Ishikawa (cell line): Measurements from ENCODE around the gene AKAP1.

Experiments
- CEBPB ChIP-seq: IDR thresholded peaks from 2 replicates; pipeline ENCODE4 v1.6.1; 2012
- CREB1 ChIP-seq: IDR thresholded peaks from 2 replicates; pipeline ENCODE4 v1.6.1; 2012; ENCODE audit warnings: low read depth
- EGR1 ChIP-seq: IDR thresholded peaks from 2 replicates; pipeline ENCODE4 v1.6.1; 2012
- EP300 ChIP-seq: IDR thresholded peaks from 2 replicates; pipeline ENCODE4 v1.6.1; 2012; ENCODE audit warnings: borderline replicate concordance
- FOXM1 ChIP-seq: IDR thresholded peaks from 2 replicates; pipeline ENCODE4 v1.6.1; 2012; ENCODE audit warnings: low read depth, borderline replicate concordance
- NFIC ChIP-seq: IDR thresholded peaks from 2 replicates; pipeline ENCODE4 v1.6.1; 2012
- RAD21 ChIP-seq: IDR thresholded peaks from 2 replicates; pipeline ENCODE4 v1.6.1; 2012; ENCODE audit warnings: low read depth
- REST ChIP-seq: IDR thresholded peaks from 2 replicates; pipeline ENCODE4 v1.6.1; 2012; ENCODE audit warnings: low read depth, mild to moderate bottlenecking
- TAF1 ChIP-seq: IDR thresholded peaks from 2 replicates; pipeline ENCODE4 v1.6.1; 2012; ENCODE audit warnings: low read depth, mild to moderate bottlenecking
- TCF12 ChIP-seq: IDR thresholded peaks from 2 replicates; pipeline ENCODE4 v1.6.1; 2012; ENCODE audit warnings: low read depth
- TEAD4 ChIP-seq: IDR thresholded peaks from 2 replicates; pipeline ENCODE4 v1.6.1; 2012
- USF1 ChIP-seq: IDR thresholded peaks from 2 replicates; pipeline ENCODE4 v1.6.1; 2012
- YY1 ChIP-seq: IDR thresholded peaks from 2 replicates; pipeline ENCODE4 v1.6.1; 2012; ENCODE audit warnings: low read depth
- ZBTB7A ChIP-seq: IDR thresholded peaks from 2 replicates; pipeline ENCODE4 v1.6.1; 2012; ENCODE audit warnings: low read depth
- TF ChIP-seq, protein P1 (sequence below): IDR thresholded peaks from 2 replicates; pipeline ENCODE4 v1.6.1; 2012

Gene AKAP1

GRCh38 chr17:57084802-57085447, at the start of gene AKAP1:
Gene AKAP1, plus strand, starts transcription at chr17:57085246. Its CDS starts 20,219 bp downstream, at chr17:57105465.
- TF ChIP-seq, protein P1, sequence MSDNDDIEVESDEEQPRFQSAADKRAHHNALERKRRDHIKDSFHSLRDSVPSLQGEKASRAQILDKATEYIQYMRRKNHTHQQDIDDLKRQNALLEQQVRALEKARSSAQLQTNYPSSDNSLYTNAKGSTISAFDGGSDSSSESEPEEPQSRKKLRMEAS: peak; percentile 73
- no peak for TF ChIP-seq ZBTB7A
- no peak; the same call in 1 of the 2 replicates for TF ChIP-seq TCF12
- TF ChIP-seq YY1: no peak
- TF ChIP-seq USF1: peak; percentile 48; the same call in 1 of the 2 replicates
- no peak for TF ChIP-seq REST
- TF ChIP-seq EGR1: no peak
- TF ChIP-seq EP300: no peak
- TF ChIP-seq TAF1: peak; percentile 81
- TF ChIP-seq RAD21: no peak
- no peak for TF ChIP-seq FOXM1

- no peak for TF ChIP-seq EP300
- TF ChIP-seq NFIC: peak; percentile 85
- TF ChIP-seq, protein P1: peak; percentile 27; the same call in 1 of the 2 replicates
Observed at GRCh38 chr17:57035971-57036481, 49.0 kb upstream of the AKAP1 start.

GRCh38 chr17:57037411-57037810, 47.6 kb upstream of the AKAP1 start:
- TF ChIP-seq RAD21 (no peak), EGR1 (no peak), USF1 (no peak), REST (no peak), YY1 (no peak), NFIC (no peak), TCF12 (no peak), ZBTB7A (no peak), CEBPB (no peak), FOXM1 (no peak), TEAD4 (no peak), TAF1 (no peak), CREB1 (no peak), EP300 (no peak)
- TF ChIP-seq, protein P1: no peak

- TF ChIP-seq, protein P1: no peak
- TF ChIP-seq ZBTB7A (no peak), YY1 (no peak), REST (no peak), EGR1 (no peak), TCF12 (no peak), RAD21 (no peak), TEAD4 (no peak), EP300 (no peak), CEBPB (no peak), NFIC (no peak)
Observed at GRCh38 chr17:57038486-57038885, 46.6 kb upstream of the AKAP1 start.
